ENCODE measurements around the gene TMTC1.

Gene TMTC1

DNA sequence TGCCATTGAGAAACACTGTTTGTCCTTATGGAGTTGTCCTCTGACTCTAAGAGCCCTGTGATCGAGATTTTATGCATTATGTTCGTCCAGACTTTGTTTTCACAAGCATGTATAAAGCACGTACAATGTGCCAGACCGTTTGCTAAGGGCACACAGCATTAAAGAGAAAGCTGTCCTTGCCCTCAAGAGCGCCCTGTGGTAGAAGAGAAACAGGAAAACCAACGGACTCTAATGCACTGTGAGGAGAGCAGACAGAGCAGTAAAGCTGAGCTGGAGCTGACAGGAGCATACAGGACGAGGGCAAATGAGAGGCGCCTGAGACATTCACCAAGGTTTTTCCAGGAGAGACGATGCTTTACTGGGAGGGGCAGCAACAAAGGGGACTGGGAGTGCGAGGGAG is 220.1 kb downstream of the TMTC1 start:
- H2BK12ac ChIP-seq (ENCODE audit: low read length in 2 of 2): peak overlapping the region in 1 of 2 experiments; percentile 57
- H3K27ac ChIP-seq (ENCODE audit: low read length, poor library complexity, severe bottlenecking): no peak overlapping the region
- no peak overlapping the region for H3K14ac ChIP-seq (ENCODE audit: low read length in 2 of 2)
- H3K36me3 ChIP-seq (ENCODE audit: control insufficient read depth in 1 of 2, insufficient read depth in 2 of 2, low read depth in 1 of 2, low read length in 2 of 2): peaks cover 0 to 13% of the 10 kb centered on the region in 2 experiments
- H3K9me3 ChIP-seq (ENCODE audit: control insufficient read depth, low read length): no peaks in the 10 kb centered on the region
- H3K9ac ChIP-seq (ENCODE audit: low read length): no peak overlapping the region
- no peak overlapping the region for H3K4ac ChIP-seq (ENCODE audit: low read depth in 1 of 2, low read length in 2 of 2)
- H3K4me1 ChIP-seq (ENCODE audit: control insufficient read depth, insufficient read depth, low read depth, low read length): peaks cover 9% of the 10 kb centered on the region
- no peaks in the 10 kb centered on the region for H3K27me3 ChIP-seq (ENCODE audit: control insufficient read depth in 1 of 2, insufficient read depth in 1 of 2, low read length in 2 of 2)
- no peak overlapping the region for H2BK15ac ChIP-seq (ENCODE audit: low read depth, poor library complexity, severe bottlenecking)
- 73% methylated on average over 10 of the region's 10 CpGs for WGBS
- H3K18ac ChIP-seq (ENCODE audit: low read depth in 1 of 2, low read length in 2 of 2): peak overlapping the region; percentile 11 to 29
- no peak overlapping the region for H3K23ac ChIP-seq (ENCODE audit: low read length in 2 of 2)
- no peaks in the 10 kb centered on the region for H3K79me1 ChIP-seq (replicated peaks; ENCODE audit: low read length, poor library complexity, severe bottlenecking)
- no peak overlapping the region for H3K4me3 ChIP-seq (ENCODE audit: insufficient read depth in 1 of 2, low read depth in 1 of 2, low read length in 2 of 2)
- no peak overlapping the region for H3K4me2 ChIP-seq (ENCODE audit: low read length, poor library complexity, severe bottlenecking)
- no peak overlapping the region for H2AFZ ChIP-seq (ENCODE audit: low read depth, low read length)
- no peak overlapping the region for H2AK5ac ChIP-seq (ENCODE audit: low read length, severe bottlenecking)
- H4K91ac ChIP-seq (ENCODE audit: low read length): no peak overlapping the region
- no peak overlapping the region for H2BK5ac ChIP-seq (ENCODE audit: low read depth, low read length, poor library complexity, severe bottlenecking)
- H2BK120ac ChIP-seq (ENCODE audit: low read depth, low read length): no peak overlapping the region
- no peak for DNase-seq
- H4K8ac ChIP-seq (ENCODE audit: low read length): no peak overlapping the region

DNA sequence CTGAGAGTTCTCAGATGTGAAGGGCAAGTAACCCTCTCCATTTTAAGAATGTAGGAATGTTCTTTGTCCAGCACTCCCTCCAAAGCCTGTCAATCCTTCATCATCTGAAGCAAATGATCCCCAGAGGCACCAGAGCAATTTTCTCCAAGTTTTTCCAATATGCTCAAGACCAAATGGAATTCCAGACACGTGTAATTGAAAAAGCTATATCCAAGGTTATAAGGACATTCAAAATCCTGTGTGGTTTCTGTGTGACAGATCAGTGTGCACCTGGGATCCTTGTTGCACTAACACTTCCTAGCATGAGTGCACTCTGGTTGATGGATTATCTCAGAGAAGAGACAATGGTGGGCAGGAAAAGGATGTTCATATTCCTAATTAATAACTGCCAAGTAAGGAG is 220.7 kb downstream of the TMTC1 start:
- Histone ChIP-seq H3K4me1 (ENCODE audit: control insufficient read depth, insufficient read depth, low read depth, low read length) (peaks cover 9% of the 10 kb centered on the region), H3K23ac (ENCODE audit: low read length in 2 of 2) (no peak overlapping the region), H3K4ac (ENCODE audit: low read depth in 1 of 2, low read length in 2 of 2) (no peak overlapping the region), H3K4me3 (ENCODE audit: insufficient read depth in 1 of 2, low read depth in 1 of 2, low read length in 2 of 2) (no peak overlapping the region), H2AK5ac (ENCODE audit: low read length, severe bottlenecking) (no peak overlapping the region), H2BK120ac (ENCODE audit: low read depth, low read length) (no peak overlapping the region), H2BK5ac (ENCODE audit: low read depth, low read length, poor library complexity, severe bottlenecking) (no peak overlapping the region), H3K27ac (ENCODE audit: low read length, poor library complexity, severe bottlenecking) (no peak overlapping the region), H2BK12ac (ENCODE audit: low read length in 2 of 2) (no peak overlapping the region), H3K14ac (ENCODE audit: low read length in 2 of 2) (no peak overlapping the region), H3K9me3 (ENCODE audit: control insufficient read depth, low read length) (no peaks in the 10 kb centered on the region), H2AFZ (ENCODE audit: low read depth, low read length) (no peak overlapping the region), H3K18ac (ENCODE audit: low read depth in 1 of 2, low read length in 2 of 2) (peak overlapping the region in 1 of 2 experiments; percentile 63), H4K91ac (ENCODE audit: low read length) (no peak overlapping the region), H2BK15ac (ENCODE audit: low read depth, poor library complexity, severe bottlenecking) (no peak overlapping the region), H3K9ac (ENCODE audit: low read length) (no peak overlapping the region), H4K8ac (ENCODE audit: low read length) (no peak overlapping the region), H3K4me2 (ENCODE audit: low read length, poor library complexity, severe bottlenecking) (no peak overlapping the region), H3K79me1 (replicated peaks; ENCODE audit: low read length, poor library complexity, severe bottlenecking) (no peaks in the 10 kb centered on the region), H3K36me3 (ENCODE audit: control insufficient read depth in 1 of 2, insufficient read depth in 2 of 2, low read depth in 1 of 2, low read length in 2 of 2) (peaks cover 0 to 17% of the 10 kb centered on the region in 2 experiments), H3K27me3 (ENCODE audit: control insufficient read depth in 1 of 2, insufficient read depth in 1 of 2, low read length in 2 of 2) (no peaks in the 10 kb centered on the region)
- WGBS: 75% methylated on average over 1 of the region's 1 CpG
- no peak for DNase-seq

- no peak overlapping the region for H3K18ac ChIP-seq (ENCODE audit: low read depth in 1 of 2, low read length in 2 of 2)
- H2AFZ ChIP-seq (ENCODE audit: low read depth, low read length): no peak overlapping the region
- H2BK120ac ChIP-seq (ENCODE audit: low read depth, low read length): no peak overlapping the region
- no peaks in the 10 kb centered on the region for H3K79me1 ChIP-seq (replicated peaks; ENCODE audit: low read length, poor library complexity, severe bottlenecking)
- H3K9ac ChIP-seq (ENCODE audit: low read length): peak overlapping the region; percentile 75
- peak overlapping the region in 1 of 2 experiments; percentile 22 for H3K4me3 ChIP-seq (ENCODE audit: insufficient read depth in 1 of 2, low read depth in 1 of 2, low read length in 2 of 2)
- H2AK5ac ChIP-seq (ENCODE audit: low read length, severe bottlenecking): no peak overlapping the region
- peaks cover 9% of the 10 kb centered on the region for H3K4me1 ChIP-seq (ENCODE audit: control insufficient read depth, insufficient read depth, low read depth, low read length)
- H3K9me3 ChIP-seq (ENCODE audit: control insufficient read depth, low read length): no peaks in the 10 kb centered on the region
- peaks cover 0 to 17% of the 10 kb centered on the region in 2 experiments for H3K36me3 ChIP-seq (ENCODE audit: control insufficient read depth in 1 of 2, insufficient read depth in 2 of 2, low read depth in 1 of 2, low read length in 2 of 2)
- WGBS: 0% methylated on average over 3 of the region's 4 CpGs
- DNase-seq: peak; percentile 98
- H3K14ac ChIP-seq (ENCODE audit: low read length in 2 of 2): no peak overlapping the region
- H3K4ac ChIP-seq (ENCODE audit: low read depth in 1 of 2, low read length in 2 of 2): no peak overlapping the region
- H3K27me3 ChIP-seq (ENCODE audit: control insufficient read depth in 1 of 2, insufficient read depth in 1 of 2, low read length in 2 of 2): no peaks in the 10 kb centered on the region
- H4K91ac ChIP-seq (ENCODE audit: low read length): no peak overlapping the region
- no peak overlapping the region for H3K27ac ChIP-seq (ENCODE audit: low read length, poor library complexity, severe bottlenecking)
- H2BK12ac ChIP-seq (ENCODE audit: low read length in 2 of 2): no peak overlapping the region
- H3K23ac ChIP-seq (ENCODE audit: low read length in 2 of 2): no peak overlapping the region
- no peak overlapping the region for H4K8ac ChIP-seq (ENCODE audit: low read length)
- no peak overlapping the region for H2BK15ac ChIP-seq (ENCODE audit: low read depth, poor library complexity, severe bottlenecking)
- no peak overlapping the region for H3K4me2 ChIP-seq (ENCODE audit: low read length, poor library complexity, severe bottlenecking)
- H2BK5ac ChIP-seq (ENCODE audit: low read depth, low read length, poor library complexity, severe bottlenecking): no peak overlapping the region
Measured at GRCh38 chr12:29562110-29562804, 221.5 kb downstream of the TMTC1 start.

DNA sequence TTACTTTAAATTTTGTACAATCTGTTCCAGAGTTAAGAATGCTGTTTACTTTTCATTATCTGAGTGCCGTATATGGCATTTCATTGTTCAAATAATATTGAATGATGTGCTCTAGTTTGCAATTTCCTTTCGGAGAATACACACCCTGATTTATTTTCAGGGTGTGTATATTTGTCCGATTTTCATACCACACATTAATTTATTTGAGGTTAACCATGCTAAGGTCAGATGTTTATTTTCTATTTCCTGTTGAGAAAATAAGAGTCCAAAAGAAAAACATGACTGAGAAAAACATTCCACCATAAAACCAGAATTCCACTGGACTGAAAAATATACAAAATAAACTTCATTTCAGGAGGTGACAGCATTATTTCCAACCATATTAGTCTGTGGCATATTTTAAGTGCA is 222.1 kb downstream of the TMTC1 start:
- no peak overlapping the region for H2BK15ac ChIP-seq (ENCODE audit: low read depth, poor library complexity, severe bottlenecking)
- H4K8ac ChIP-seq (ENCODE audit: low read length): no peak overlapping the region
- peaks cover 0 to 19% of the 10 kb centered on the region in 2 experiments for H3K36me3 ChIP-seq (ENCODE audit: control insufficient read depth in 1 of 2, insufficient read depth in 2 of 2, low read depth in 1 of 2, low read length in 2 of 2)
- no peak overlapping the region for H2BK12ac ChIP-seq (ENCODE audit: low read length in 2 of 2)
- H3K9me3 ChIP-seq (ENCODE audit: control insufficient read depth, low read length): no peaks in the 10 kb centered on the region
- H3K14ac ChIP-seq (ENCODE audit: low read length in 2 of 2): no peak overlapping the region
- H3K79me1 ChIP-seq (replicated peaks; ENCODE audit: low read length, poor library complexity, severe bottlenecking): no peaks in the 10 kb centered on the region
- H3K4me1 ChIP-seq (ENCODE audit: control insufficient read depth, insufficient read depth, low read depth, low read length): peaks cover 6% of the 10 kb centered on the region
- H2BK120ac ChIP-seq (ENCODE audit: low read depth, low read length): no peak overlapping the region
- no peak overlapping the region for H2AFZ ChIP-seq (ENCODE audit: low read depth, low read length)
- no peak for DNase-seq
- no peak overlapping the region for H2AK5ac ChIP-seq (ENCODE audit: low read length, severe bottlenecking)
- no peak overlapping the region for H3K27ac ChIP-seq (ENCODE audit: low read length, poor library complexity, severe bottlenecking)
- no peak overlapping the region for H3K18ac ChIP-seq (ENCODE audit: low read depth in 1 of 2, low read length in 2 of 2)
- no peak overlapping the region for H3K23ac ChIP-seq (ENCODE audit: low read length in 2 of 2)
- H4K91ac ChIP-seq (ENCODE audit: low read length): no peak overlapping the region
- H2BK5ac ChIP-seq (ENCODE audit: low read depth, low read length, poor library complexity, severe bottlenecking): no peak overlapping the region
- peak overlapping the region; percentile 75 for H3K9ac ChIP-seq (ENCODE audit: low read length)
- H3K4me3 ChIP-seq (ENCODE audit: insufficient read depth in 1 of 2, low read depth in 1 of 2, low read length in 2 of 2): peak overlapping the region in 1 of 2 experiments; percentile 22
- no peaks in the 10 kb centered on the region for H3K27me3 ChIP-seq (ENCODE audit: control insufficient read depth in 1 of 2, insufficient read depth in 1 of 2, low read length in 2 of 2)
- WGBS: no CpG with 5 or more reads among the region's 3 CpGs
- H3K4ac ChIP-seq (ENCODE audit: low read depth in 1 of 2, low read length in 2 of 2): no peak overlapping the region
- no peak overlapping the region for H3K4me2 ChIP-seq (ENCODE audit: low read length, poor library complexity, severe bottlenecking)

Data from mesenchymal stem cell (in vitro differentiated cells and primary cell).